K562 (cell line): ENCODE results near the gene ZFPM1. TPM values are rescaled to one million over a fixed set of nuclear protein-coding genes. Genes with fewer than 3 reads are reported as not detected.
A peak's percentile ranks its signal among the peaks of the same experiment; 100 is the strongest.

Experiments
- CBFB ChIP-seq: sonication (generic); formaldehyde crosslinking; IDR thresholded peaks from 2 replicates; pipeline ENCODE4 v1.4.0; 2020; ENCODE audit warnings: mild to moderate bottlenecking, missing genetic modification reagents
- HEY1 ChIP-seq: fragments of 250-450 bp; sonication (Bioruptor Pico); IDR thresholded peaks from 2 replicates; pipeline ENCODE4 v1.5.0; 2020; ENCODE audit warnings: mild to moderate bottlenecking, moderate library complexity, borderline replicate concordance
- IRF9 ChIP-seq: fragments of 450-650 bp; IDR thresholded peaks from 2 replicates; pipeline ENCODE4 v1.6.1; 2016; ENCODE audit warnings: missing biosample characterization, missing genetic modification characterization
- KDM5B ChIP-seq: fragments of 200-600 bp; sonication (generic); IDR thresholded peaks from 2 replicates; pipeline ENCODE4 v1.6.1; 2012; ENCODE audit warnings: low read depth, mild to moderate bottlenecking, moderate library complexity, low read length, control low read depth, inconsistent platforms; ENCODE audit not compliant: insufficient replicate concordance
- MEIS2 ChIP-seq: fragments of 450-650 bp; IDR thresholded peaks from 2 replicates; pipeline ENCODE4 v1.6.1; 2014; ENCODE audit warnings: mild to moderate bottlenecking; ENCODE audit not compliant: partially characterized antibody
- PTTG1 ChIP-seq: fragments of 450-650 bp; IDR thresholded peaks from 2 replicates; pipeline ENCODE4 v1.6.1; 2016; ENCODE audit warnings: low read depth, mild to moderate bottlenecking, missing genetic modification characterization, missing compliant biosample characterization
- REST ChIP-seq, 2 experiments: fragments of 450-650 bp; formaldehyde crosslinking in 1 of 2; IDR thresholded peaks; 2 replicates each; pipeline versions ENCODE4 v1.4.0 to v1.6.1; 2014 to 2020; ENCODE audit warnings: mild to moderate bottlenecking in 2 of 2, borderline replicate concordance in 1 of 2, low read depth in 1 of 2
- SAP30 ChIP-seq: fragments of 200-600 bp; sonication (generic); IDR thresholded peaks from 2 replicates; pipeline ENCODE4 v1.6.1; 2012; ENCODE audit warnings: borderline replicate concordance, low read depth, mild to moderate bottlenecking, moderate library complexity, low read length, control low read depth, inconsistent platforms; ENCODE audit not compliant: insufficient read depth, poor library complexity, severe bottlenecking
- SNAPC5 ChIP-seq: fragments of 250-450 bp; sonication (Bioruptor Pico); IDR thresholded peaks from 2 replicates; pipeline ENCODE4 v1.8.0; 2021; ENCODE audit warnings: moderate library complexity, mild to moderate bottlenecking, inconsistent platforms
- SRSF1 ChIP-seq: fragments of 200-400 bp; formaldehyde crosslinking; IDR thresholded peaks from 2 replicates; pipeline ENCODE4 v1.6.1; 2017; ENCODE audit warnings: mild to moderate bottlenecking, low read depth, low read length, moderate library complexity
- SRSF9 ChIP-seq: fragments of 200-400 bp; formaldehyde crosslinking; IDR thresholded peaks from 2 replicates; pipeline ENCODE4 v1.6.1; 2017; ENCODE audit warnings: low read depth, low read length, borderline replicate concordance
- USF2 ChIP-seq: sonication (generic); formaldehyde crosslinking; IDR thresholded peaks from 2 replicates; pipeline ENCODE4 v1.5.0; 2020; ENCODE audit warnings: missing genetic modification reagents
- ZNF184 ChIP-seq: sonication (generic); formaldehyde crosslinking; IDR thresholded peaks from 2 replicates; pipeline ENCODE4 v1.5.0; 2020; ENCODE audit warnings: missing genetic modification reagents
- ZNF23 ChIP-seq: fragments of 250-450 bp; sonication (Bioruptor Pico); IDR thresholded peaks from 2 replicates; pipeline ENCODE4 v1.4.0; 2020; ENCODE audit warnings: mild to moderate bottlenecking
- ZNF232 ChIP-seq: sonication (generic); formaldehyde crosslinking; IDR thresholded peaks from 2 replicates; pipeline ENCODE4 v1.8.0; 2022; ENCODE audit warnings: mild to moderate bottlenecking, missing genetic modification reagents
- polyA plus RNA-seq, 8 experiments: library from polyadenylated mRNA; depleted of rRNA in 4 of 8; stranded (reverse) in 5 of 8; unstranded in 3 of 8; fragments of >200 nt; fragmentation: Nextera tagmentation in 2 of 8; fragmentation: Illumina TruSeq in 1 of 8; extraction: Ambion mirVana in 2 of 8; extraction: Trizol in 1 of 8; gene quantifications; 2 replicates each; pipeline versions ENCODE4 v1.2.1 to v1.2.3, GENCODE V29; 2011 to 2014; ENCODE audit warnings: inconsistent platforms in 1 of 8, missing spikeins in 1 of 8
- total RNA-seq, 7 experiments: library from RNA; depleted of rRNA in 6 of 7; stranded (reverse); fragments of >200 nt in 6 of 7; fragmentation: Illumina TruSeq in 2 of 7; extraction: Trizol in 2 of 7; gene quantifications; 2 replicates each; pipeline versions ENCODE4 v1.2.1 to v1.2.3, GENCODE V29; 2011 to 2021; ENCODE audit warnings: low replicate concordance in 1 of 7

ZFPM1 gene
- total and polyA plus RNA-seq, 9 of the 15 experiments (the other 6 are each of a cell fraction or from before 2014, with no cell fraction given) = 0.03 to 35.9 (median 1.4) TPM

DNA sequence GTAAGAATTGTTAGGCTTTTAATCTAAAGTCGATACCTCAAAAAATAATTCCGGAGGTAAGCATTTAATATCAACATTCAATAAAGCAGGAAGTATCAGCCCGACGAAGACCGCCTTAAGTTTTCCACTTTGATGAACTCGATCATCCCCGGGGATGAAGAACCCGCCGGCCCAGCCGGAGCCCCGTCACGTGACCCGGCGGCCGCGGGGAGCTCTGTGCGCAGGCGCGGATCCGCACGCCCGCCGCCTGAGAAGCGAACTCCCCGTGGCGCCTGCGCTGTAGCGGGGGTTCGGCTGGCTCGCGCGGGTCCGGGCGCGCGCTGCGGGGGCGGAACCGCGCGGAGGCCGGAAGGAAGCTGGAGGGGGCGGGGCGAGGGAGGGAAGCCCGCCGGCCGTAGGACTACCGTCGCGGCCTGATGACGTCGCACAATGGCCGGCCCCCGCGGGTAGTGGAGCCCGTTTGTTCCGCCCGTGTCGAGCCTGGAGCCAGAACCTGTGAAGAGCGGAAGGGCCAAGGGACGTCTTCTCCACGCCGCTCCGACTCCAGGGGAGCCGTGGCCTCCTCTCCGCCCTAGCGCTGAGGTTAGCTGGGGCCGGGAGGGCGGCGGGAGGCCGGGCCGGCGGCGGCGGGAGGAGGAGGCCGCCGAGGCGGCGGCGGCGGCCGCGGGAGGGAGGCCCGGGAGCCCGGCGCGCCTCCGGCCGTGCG lies 117.1 kb downstream of the ZFPM1 start, which contains the start of gene ZC3H18 (continued):
- TF ChIP-seq SNAPC5 (CRISPR knock-in tag) (no peak), IRF9 (no peak), MEIS2 (peak; percentile 93), SAP30 (peak; percentile 70), PTTG1 (tag) (no peak), REST (IDR thresholded peaks at IDR 0.05; ENCODE audit: borderline replicate concordance) (peak; percentile 93), REST (CRISPR knock-in tag; IDR thresholded peaks at IDR 0.05; ENCODE audit: low read depth) (peak; percentile 31; the same call in 1 of the 2 replicates), CBFB (no peak), KDM5B (peak; percentile 85), ZNF23 (CRISPR knock-in tag) (no peak), SRSF1 (no peak), ZNF184 (CRISPR knock-in tag) (no peak), SRSF9 (no peak), HEY1 (CRISPR knock-in tag) (no peak), USF2 (CRISPR knock-in tag) (peak; percentile 98), ZNF232 (CRISPR knock-in tag) (no peak)
